A549 (cell line): ENCODE data around the gene PGM1. TPM values are rescaled to one million over a fixed set of nuclear protein-coding genes. Genes with fewer than 3 reads are reported as not detected.

ENCODE experiments used
- ATAC-seq, 2 experiments: fragments of 200-7000 bp in 1 of 2; fragments of >200 bp in 1 of 2; cut with Nextera tagmentation in 1 of 2; cut with Tn5 transposase in 1 of 2; 3 replicates each; pipeline versions ENCODE4 v1.8.0 to v1.9.1; 2018 to 2020; ENCODE audit warnings: mild to moderate bottlenecking in 1 of 2, moderate library complexity in 1 of 2
- CTCF ChIA-PET: fragments of 300-600 bp; sonication (Branson Sonifier 250); formaldehyde crosslinking; extraction: SDS; loops from one replicate; lab custom pipeline; 2021; ENCODE audit warnings: antibody characterized with exemption, inconsistent platforms; lab: Yijun Ruan, JAX
- POLR2A ChIA-PET: fragments of 350-600 bp; formaldehyde crosslinking; extraction: SDS; loops from one replicate; lab custom pipeline; 2021; ENCODE audit warnings: antibody characterized with exemption, inconsistent platforms; lab: Yijun Ruan, JAX
- DNase-seq, 2 experiments: peaks; one replicate each; pipeline versions ENCODE4 v3.0.0 to v3.0.0-alpha.2; 2011 to 2016; ENCODE audit warnings: low read depth in 1 of 2, low spot score in 1 of 2
- FAIRE-seq: peaks from 2 replicates; lab custom pipeline; 2011; peaks lifted over from hg19 to GRCh38; lab: Jason Lieb, UNC
- H3K27ac ChIP-seq, 2 experiments: fragments of >200 bp; sonication (Bioruptor Twin); formaldehyde crosslinking; 3 replicates each; pipeline ENCODE4 v1.5.1; 2016 to 2017
- H3K4me1 ChIP-seq: fragments of >200 bp; sonication (Bioruptor Twin); formaldehyde crosslinking; 3 replicates; pipeline ENCODE4 v1.6.1; 2016
- H3K4me2 ChIP-seq: fragments of >200 bp; sonication (Bioruptor Twin); formaldehyde crosslinking; 3 replicates; pipeline ENCODE4 v1.6.1; 2016
- H3K4me3 ChIP-seq: fragments of >200 bp; sonication (Bioruptor Twin); formaldehyde crosslinking; 3 replicates; pipeline ENCODE4 v1.5.1; 2016
- H3K9me3 ChIP-seq: fragments of >200 bp; sonication (Bioruptor Twin); formaldehyde crosslinking; 3 replicates; pipeline ENCODE4 v1.6.1; 2016
- CEBPB ChIP-seq, 2 experiments: fragments of >200 bp in 1 of 2; sonication (Bioruptor Twin) in 1 of 2; formaldehyde crosslinking in 1 of 2; IDR thresholded peaks; 2 replicates each; pipeline ENCODE4 v1.6.1; 2012 to 2016
- CHD4 ChIP-seq: fragments of 200-600 bp; sonication (generic); IDR thresholded peaks from 2 replicates; pipeline ENCODE4 v1.6.1; 2016; ENCODE audit warnings: antibody characterized with exemption, mild to moderate bottlenecking, borderline replicate concordance
- ELK1 ChIP-seq: fragments of 150-350 bp; IDR thresholded peaks from 2 replicates; pipeline ENCODE4 v1.6.1; 2014; ENCODE audit warnings: low read depth, mild to moderate bottlenecking, low read length
- HES2 ChIP-seq: fragments of >200 bp; sonication (Bioruptor Twin); formaldehyde crosslinking; IDR thresholded peaks from 2 replicates; pipeline ENCODE4 v1.6.1; 2016
- HOXB13 ChIP-seq: fragments of 250-450 bp; sonication (Bioruptor Pico); IDR thresholded peaks from 2 replicates; pipeline ENCODE4 v1.5.0; 2020; ENCODE audit warnings: low read depth, mild to moderate bottlenecking, moderate library complexity
- JUNB ChIP-seq: fragments of >200 bp; sonication (Bioruptor Twin); formaldehyde crosslinking; IDR thresholded peaks from 2 replicates; pipeline ENCODE4 v1.6.1; 2016
- MAFK ChIP-seq: fragments of 450-650 bp; IDR thresholded peaks from 2 replicates; pipeline ENCODE4 v1.6.1; 2014; ENCODE audit not compliant: partially characterized antibody
- NR3C1 ChIP-seq: fragments of >200 bp; sonication (Bioruptor Twin); formaldehyde crosslinking; IDR thresholded peaks from 3 replicates; pipeline ENCODE4 v1.6.1; 2017
- PHF8 ChIP-seq: fragments of 200-600 bp; sonication (generic); IDR thresholded peaks from 2 replicates; pipeline ENCODE4 v1.6.1; 2016; ENCODE audit warnings: low read depth, mild to moderate bottlenecking, antibody characterized with exemption, moderate library complexity, borderline replicate concordance
- POLR2AphosphoS2 ChIP-seq: conservative IDR thresholded peaks from 2 replicates; pipeline ENCODE4 v1.6.1; 2012; ENCODE audit warnings: low read length, improper control_type of control experiment, inconsistent platforms
- RARB ChIP-seq: fragments of 250-450 bp; sonication (Bioruptor Pico); IDR thresholded peaks from 2 replicates; pipeline ENCODE4 v1.8.0; 2021; ENCODE audit warnings: mild to moderate bottlenecking, moderate library complexity
- RCOR1 ChIP-seq: fragments of 150-350 bp; IDR thresholded peaks from 2 replicates; pipeline ENCODE4 v1.6.1; 2014; ENCODE audit warnings: antibody characterized with exemption, low read length, low read depth
- TFCP2L1 ChIP-seq: fragments of 250-450 bp; sonication (Bioruptor Pico); IDR thresholded peaks from 2 replicates; pipeline ENCODE4 v1.5.0; 2021; ENCODE audit warnings: mild to moderate bottlenecking
- ZC3H11A ChIP-seq: fragments of 450-650 bp; IDR thresholded peaks from 2 replicates; pipeline ENCODE4 v1.6.1; 2014; ENCODE audit warnings: antibody characterized with exemption, mild to moderate bottlenecking
- ZNF302 ChIP-seq: fragments of 250-450 bp; sonication (Bioruptor Pico); IDR thresholded peaks from 2 replicates; pipeline ENCODE4 v1.9.0; 2021; ENCODE audit warnings: inconsistent platforms, mild to moderate bottlenecking, moderate library complexity
- ZSCAN20 ChIP-seq: fragments of 250-450 bp; sonication (Bioruptor Pico); IDR thresholded peaks from 2 replicates; pipeline ENCODE4 v1.8.0; 2022; ENCODE audit warnings: mild to moderate bottlenecking, moderate library complexity
- WGBS: methylation state at CpG from one replicate; pipeline ENCODE4 v1.1.6; 2017; ENCODE audit errors: missing lambda C conversion rate; 5-methylcytosine and 5-hydroxymethylcytosine counted together
- polyA plus RNA-seq, 4 experiments: library from polyadenylated mRNA; depleted of rRNA in 3 of 4; stranded (reverse); fragments of >200 nt; fragmentation: RNase III in 1 of 4; extraction: RNeasy Plus Mini Kit Qiagen cat#74134 plus additional on column Dnase treatment in 1 of 4; gene quantifications; 2 replicates in 3 of 4; 3 replicates in 1 of 4; pipeline ENCODE4 v1.2.3, GENCODE V29; 2011 to 2017

Gene PGM1
- polyA plus RNA-seq, 2 of the 4 experiments (the other 2 are of a cell fraction), result 25.5 to 50.2 TPM

- no peak for DNase-seq
- no peak overlapping the region for H3K27ac ChIP-seq
- WGBS, result 92% methylated on average over 5 of the region's 5 CpGs
- FAIRE-seq, result no peak
- no peak for ATAC-seq
- no peaks in the 10 kb centered on the region for H3K9me3 ChIP-seq
- peaks cover 14% of the 10 kb centered on the region for H3K4me1 ChIP-seq
- H3K4me3 ChIP-seq, result no peak overlapping the region
- TF ChIP-seq PHF8 (no peak), MAFK (peak; percentile 38)
- CTCF ChIA-PET, result no interaction called here
- no peak overlapping the region for H3K4me2 ChIP-seq
- POLR2A ChIA-PET, result no interaction called here
Measured at GRCh38 chr1:63599799-63600198, 6.6 kb downstream of the PGM1 start.

GRCh38 chr1:63600248-63600647 lies 7.0 kb downstream of the PGM1 start:
- DNase-seq (no peak), FAIRE-seq (no peak)
- no peak overlapping the region for H3K27ac ChIP-seq
- TF ChIP-seq POLR2AphosphoS2 (no peak), RARB (CRISPR knock-in tag) (no peak), ZNF302 (CRISPR knock-in tag) (no peak), CHD4 (no peak), TFCP2L1 (CRISPR knock-in tag) (no peak)
- TF ChIP-seq, all 56 proteins: peak for 0
- no peak for ATAC-seq
- POLR2A ChIA-PET, result no interaction called here
- Histone ChIP-seq H3K4me1 (peaks cover 10% of the 10 kb centered on the region), H3K4me3 (no peak overlapping the region), H3K9me3 (no peaks in the 10 kb centered on the region), H3K4me2 (no peak overlapping the region)
- 44% methylated on average over 5 of the region's 5 CpGs for WGBS
- CTCF ChIA-PET, result no interaction called here

GRCh38 chr1:63601061-63601460 lies 7.8 kb downstream of the PGM1 start:
- 93% methylated on average over 3 of the region's 3 CpGs for WGBS
- no peak for ATAC-seq

GRCh38 chr1:63601463-63601862 lies 8.3 kb downstream of the PGM1 start:
- WGBS, result 73% methylated on average over 4 of the region's 4 CpGs
- Histone ChIP-seq H3K4me3 (no peak overlapping the region), H3K4me1 (peaks cover 6% of the 10 kb centered on the region), H3K4me2 (no peak overlapping the region), H3K9me3 (no peaks in the 10 kb centered on the region), H3K27ac (no peak overlapping the region)
- FAIRE-seq (no peak), ATAC-seq (no peak), DNase-seq (no peak)
- ChIA-PET POLR2A (no interaction called here), CTCF (interaction anchor here (0.9 to 1.9 kb wide), 4 partner anchors 10 to 641 kb away, joined by 4 read pairs; no protein-coding TSS in a partner anchor)
- TF ChIP-seq ZSCAN20 (CRISPR knock-in tag) (no peak), HES2 (no peak), PHF8 (no peak), RARB (CRISPR knock-in tag) (no peak), ZNF302 (CRISPR knock-in tag) (no peak), JUNB (no peak), HOXB13 (CRISPR knock-in tag) (no peak), ZC3H11A (no peak), CEBPB (IDR thresholded peaks at IDR 0.05) (no peak), RCOR1 (no peak), MAFK (no peak)

More at GRCh38 chr1:63601061-63601460, 7.8 kb downstream of the PGM1 start:
- FAIRE-seq, result no peak
- H3K9me3 ChIP-seq, result no peaks in the 10 kb centered on the region
- ChIA-PET CTCF (interaction anchor here (0.9 to 1.9 kb wide), 3 partner anchors 24 to 641 kb away, joined by 4 read pairs; no protein-coding TSS in a partner anchor), POLR2A (no interaction called here)
- H3K4me2 ChIP-seq, result no peak overlapping the region
- H3K4me1 ChIP-seq, result peaks cover 9% of the 10 kb centered on the region
- H3K4me3 ChIP-seq, result no peak overlapping the region
- H3K27ac ChIP-seq, result no peak overlapping the region
- TF ChIP-seq ELK1 (no peak), NR3C1 (no peak)
- DNase-seq, result no peak
